ENCODE measurements around the gene C6orf62. TPM values are rescaled to one million over a fixed set of nuclear protein-coding genes. Genes with fewer than 3 reads are reported as not detected.
"Not testable (repeated sequence)": the region's sequence is repeated elsewhere in the genome, so short reads cannot be mapped to it uniquely, and the experiment has no call there.

Gene C6orf62
- total and polyA plus RNA-seq, 2 donors from 2014 or later = 55.8 to 114 TPM

- Histone ChIP-seq H3K4me3 (ENCODE audit: low read length in 3 of 3) (peak overlapping the region in 2 of 3 donors; percentile 99 to 100), H3K9ac (ENCODE audit: low read length in 3 of 3) (peak overlapping the region in 1 of 3 donors; percentile 96), H3K27ac (ENCODE audit: low read depth in 2 of 2, low read length in 2 of 2) (peak overlapping the region; percentile 30 to 32), H3K9me3 (ENCODE audit: control insufficient read depth in 2 of 3, insufficient read depth in 1 of 3, low read length in 3 of 3) (no peaks in the 10 kb centered on the region), H3K27me3 (ENCODE audit: control insufficient read depth, insufficient read depth, low read length) (no peaks in the 10 kb centered on the region), H3K4me1 (ENCODE audit: control insufficient read depth in 2 of 3, insufficient read depth in 2 of 3, low read depth in 1 of 3, low read length in 3 of 3) (peaks cover 3 to 21% (median 15%) of the 10 kb centered on the region in 3 donors), H3K36me3 (ENCODE audit: control insufficient read depth in 2 of 3, insufficient read depth in 3 of 3, low read length in 3 of 3) (peaks cover 0 to 10% (median 8%) of the 10 kb centered on the region in 3 donors)
- peak in 1 of 5 donors; percentile 21 for DNase-seq
- TF ChIP-seq, protein P1, sequence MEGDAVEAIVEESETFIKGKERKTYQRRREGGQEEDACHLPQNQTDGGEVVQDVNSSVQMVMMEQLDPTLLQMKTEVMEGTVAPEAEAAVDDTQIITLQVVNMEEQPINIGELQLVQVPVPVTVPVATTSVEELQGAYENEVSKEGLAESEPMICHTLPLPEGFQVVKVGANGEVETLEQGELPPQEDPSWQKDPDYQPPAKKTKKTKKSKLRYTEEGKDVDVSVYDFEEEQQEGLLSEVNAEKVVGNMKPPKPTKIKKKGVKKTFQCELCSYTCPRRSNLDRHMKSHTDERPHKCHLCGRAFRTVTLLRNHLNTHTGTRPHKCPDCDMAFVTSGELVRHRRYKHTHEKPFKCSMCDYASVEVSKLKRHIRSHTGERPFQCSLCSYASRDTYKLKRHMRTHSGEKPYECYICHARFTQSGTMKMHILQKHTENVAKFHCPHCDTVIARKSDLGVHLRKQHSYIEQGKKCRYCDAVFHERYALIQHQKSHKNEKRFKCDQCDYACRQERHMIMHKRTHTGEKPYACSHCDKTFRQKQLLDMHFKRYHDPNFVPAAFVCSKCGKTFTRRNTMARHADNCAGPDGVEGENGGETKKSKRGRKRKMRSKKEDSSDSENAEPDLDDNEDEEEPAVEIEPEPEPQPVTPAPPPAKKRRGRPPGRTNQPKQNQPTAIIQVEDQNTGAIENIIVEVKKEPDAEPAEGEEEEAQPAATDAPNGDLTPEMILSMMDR (IDR thresholded peaks at IDR 0.05; ENCODE audit: borderline replicate concordance, extremely low read depth, insufficient read depth) = no peak
- intact Hi-C loops (cut with DNase I) = no loop called here
- no peak for FAIRE-seq
Observed at GRCh38 chr6:24664046-24664987, 54.6 kb downstream of the C6orf62 start.

DNA sequence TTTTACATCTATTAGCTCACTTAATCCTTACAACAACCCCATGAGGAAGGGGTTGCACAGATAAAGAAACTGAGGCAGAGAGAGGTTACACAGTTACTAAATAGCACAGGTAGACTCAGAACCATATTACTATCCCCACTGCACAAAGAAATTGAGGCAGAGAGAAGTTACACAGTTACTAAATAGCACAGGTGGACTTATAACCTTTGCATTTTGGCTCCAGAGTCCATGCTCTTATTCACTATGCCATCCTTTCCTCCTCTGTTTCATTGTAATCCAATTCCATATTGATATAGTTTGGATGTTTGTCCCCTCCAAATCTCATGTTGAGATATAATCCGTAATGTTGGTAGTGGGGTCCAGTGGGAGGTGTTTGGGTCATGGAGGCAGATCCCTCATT is 55.8 kb downstream of the C6orf62 start:
- peaks cover 3 to 21% (median 15%) of the 10 kb centered on the region in 3 donors for H3K4me1 ChIP-seq (ENCODE audit: control insufficient read depth in 2 of 3, insufficient read depth in 2 of 3, low read depth in 1 of 3, low read length in 3 of 3)
- H3K27me3 ChIP-seq (ENCODE audit: control insufficient read depth, insufficient read depth, low read length) = no peaks in the 10 kb centered on the region
- H3K4me3 ChIP-seq (ENCODE audit: low read length in 3 of 3) = peak overlapping the region in 2 of 3 donors; percentile 9 to 11
- FAIRE-seq (no peak), DNase-seq (no peak)
- intact Hi-C loops (cut with DNase I) = no loop called here
- no peaks in the 10 kb centered on the region for H3K9me3 ChIP-seq (ENCODE audit: control insufficient read depth in 2 of 3, insufficient read depth in 1 of 3, low read length in 3 of 3)
- TF ChIP-seq, protein P1 (IDR thresholded peaks at IDR 0.05; ENCODE audit: borderline replicate concordance, extremely low read depth, insufficient read depth) = no peak
- H3K36me3 ChIP-seq (ENCODE audit: control insufficient read depth in 2 of 3, insufficient read depth in 3 of 3, low read length in 3 of 3) = peaks cover 0 to 10% (median 8%) of the 10 kb centered on the region in 3 donors
- peak overlapping the region; percentile 30 to 32 for H3K27ac ChIP-seq (ENCODE audit: low read depth in 2 of 2, low read length in 2 of 2)
- no peak overlapping the region for H3K9ac ChIP-seq (ENCODE audit: low read length in 3 of 3)

DNA sequence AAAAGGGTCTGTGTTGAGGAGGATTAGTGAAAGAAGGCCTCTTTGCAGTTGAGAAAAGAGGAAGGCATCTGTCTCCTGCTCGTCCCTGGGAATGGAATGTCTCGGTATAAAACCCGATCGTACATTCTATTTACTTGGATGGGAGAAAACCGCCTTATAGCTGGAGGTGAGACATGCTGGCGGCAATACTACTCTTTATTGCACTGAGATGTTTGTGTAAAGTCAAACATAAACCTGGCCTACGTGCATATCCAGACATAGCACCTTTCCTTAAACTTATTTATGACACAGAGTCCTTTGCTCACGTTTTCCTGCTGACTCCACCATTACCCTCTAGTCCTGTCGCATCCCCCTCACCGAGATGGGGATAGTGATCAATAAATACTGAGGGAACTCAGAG is 56.7 kb downstream of the C6orf62 start:
- no peaks in the 10 kb centered on the region for H3K27me3 ChIP-seq (ENCODE audit: control insufficient read depth, insufficient read depth, low read length)
- H3K36me3 ChIP-seq (ENCODE audit: control insufficient read depth in 2 of 3, insufficient read depth in 3 of 3, low read length in 3 of 3) = peaks cover 0 to 10% (median 8%) of the 10 kb centered on the region in 3 donors
- no peak overlapping the region for H3K4me3 ChIP-seq (ENCODE audit: low read length in 3 of 3)
- no peak for DNase-seq
- no peak overlapping the region for H3K9ac ChIP-seq (ENCODE audit: low read length in 3 of 3)
- H3K4me1 ChIP-seq (ENCODE audit: control insufficient read depth in 2 of 3, insufficient read depth in 2 of 3, low read depth in 1 of 3, low read length in 3 of 3) = peaks cover 3 to 15% (median 15%) of the 10 kb centered on the region in 3 donors
- H3K27ac ChIP-seq (ENCODE audit: low read depth in 2 of 2, low read length in 2 of 2) = no peak overlapping the region
- H3K9me3 ChIP-seq (ENCODE audit: control insufficient read depth in 2 of 3, insufficient read depth in 1 of 3, low read length in 3 of 3) = no peaks in the 10 kb centered on the region
- FAIRE-seq = no peak
- intact Hi-C loops (cut with DNase I) = no loop called here
- TF ChIP-seq, protein P1 (IDR thresholded peaks at IDR 0.05; ENCODE audit: borderline replicate concordance, extremely low read depth, insufficient read depth) = no peak

DNA sequence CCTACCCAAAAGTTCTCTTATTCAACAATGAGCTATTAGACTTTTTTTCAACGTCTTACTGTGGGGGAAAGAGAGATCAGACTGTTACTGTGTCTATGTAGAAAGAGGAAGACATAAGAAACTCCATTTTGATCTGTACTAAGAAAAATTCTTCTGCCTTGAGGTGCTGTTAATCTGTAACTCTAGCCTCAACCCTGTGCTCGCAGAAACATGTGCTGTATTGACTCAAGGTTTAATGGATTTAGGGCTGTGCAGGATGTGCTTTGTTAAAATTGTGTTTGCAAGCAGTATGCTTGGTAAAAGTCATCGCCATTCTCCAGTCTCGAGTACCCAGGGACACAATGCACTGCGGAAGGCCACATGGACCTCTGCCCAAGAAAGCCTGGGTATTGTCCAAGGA is 57.2 kb downstream of the C6orf62 start:
- H3K4me3 ChIP-seq (ENCODE audit: low read length in 3 of 3); H3K9me3 ChIP-seq (ENCODE audit: control insufficient read depth in 2 of 3, insufficient read depth in 1 of 3, low read length in 3 of 3); H3K27me3 ChIP-seq (ENCODE audit: control insufficient read depth, insufficient read depth, low read length); H3K27ac ChIP-seq (ENCODE audit: low read depth in 2 of 2, low read length in 2 of 2); intact Hi-C loops (cut with DNase I); FAIRE-seq; H3K9ac ChIP-seq (ENCODE audit: low read length in 3 of 3); DNase-seq: not testable (repeated sequence)
- peaks cover 0 to 12% (median 8%) of the 10 kb centered on the region in 3 donors for H3K36me3 ChIP-seq (ENCODE audit: control insufficient read depth in 2 of 3, insufficient read depth in 3 of 3, low read length in 3 of 3)
- H3K4me1 ChIP-seq (ENCODE audit: control insufficient read depth in 2 of 3, insufficient read depth in 2 of 3, low read depth in 1 of 3, low read length in 3 of 3) = peaks cover 3 to 15% (median 15%) of the 10 kb centered on the region in 3 donors

All from kidney (tissue), 14 donors.